HEK293 (cell line): ENCODE data around the gene PIP4K2A.

Experiments
- GLI4 ChIP-seq: fragments of 450-650 bp; formaldehyde crosslinking; IDR thresholded peaks from 2 replicates; pipeline ENCODE4 v1.5.1; 2016; ENCODE audit warnings: missing biosample characterization, missing genetic modification characterization
- HOXD13 ChIP-seq: sonication (generic); formaldehyde crosslinking; IDR thresholded peaks from 2 replicates; pipeline ENCODE4 v1.8.0; 2022; ENCODE audit warnings: missing genetic modification reagents, borderline replicate concordance
- REST ChIP-seq: fragments of 450-650 bp; formaldehyde crosslinking; IDR thresholded peaks from 2 replicates; pipeline ENCODE4 v1.5.1; 2016; ENCODE audit warnings: missing biosample characterization, missing genetic modification characterization
- SETDB1 ChIP-seq: IDR thresholded peaks from one replicate; pipeline ENCODE4 v1.6.1; 2017; ENCODE audit warnings: mild to moderate bottlenecking, low read length, moderate library complexity, mixed read lengths; ENCODE audit not compliant: insufficient read length
- SP3 ChIP-seq: fragments of 450-650 bp; formaldehyde crosslinking; IDR thresholded peaks from 2 replicates; pipeline ENCODE4 v1.5.1; 2016; ENCODE audit warnings: missing biosample characterization, missing genetic modification characterization
- TRIM28 ChIP-seq: IDR thresholded peaks from 2 replicates; pipeline ENCODE4 v1.6.1; 2011; ENCODE audit warnings: low read length, control low read depth, borderline replicate concordance
- WT1 ChIP-seq: fragments of 450-650 bp; formaldehyde crosslinking; IDR thresholded peaks from 2 replicates; pipeline ENCODE4 v1.5.1; 2016; ENCODE audit warnings: missing biosample characterization, missing genetic modification characterization
- YY2 ChIP-seq: fragments of 450-650 bp; formaldehyde crosslinking; IDR thresholded peaks from 2 replicates; pipeline ENCODE4 v1.5.1; 2016; ENCODE audit warnings: missing biosample characterization, missing genetic modification characterization
- ZBTB48 ChIP-seq: fragments of 450-650 bp; formaldehyde crosslinking; IDR thresholded peaks from 2 replicates; pipeline ENCODE4 v1.5.1; 2016; ENCODE audit warnings: missing biosample characterization, missing genetic modification characterization
- ZBTB8A ChIP-seq: fragments of 450-650 bp; formaldehyde crosslinking; IDR thresholded peaks from 2 replicates; pipeline ENCODE4 v1.5.1; 2016; ENCODE audit warnings: missing biosample characterization, missing genetic modification characterization
- ZNF274 ChIP-seq, 2 experiments: fragments of 200-500 bp in 1 of 2; fragments of 450-650 bp in 1 of 2; sonication (Bioruptor generic) in 1 of 2; formaldehyde crosslinking in 1 of 2; IDR thresholded peaks; 2 replicates each; pipeline versions ENCODE4 v1.5.1 to v1.6.1; 2014 to 2016; ENCODE audit warnings: borderline replicate concordance in 1 of 2, inconsistent platforms in 1 of 2, low read length in 1 of 2, missing biosample characterization in 1 of 2, missing genetic modification characterization in 1 of 2
- ZNF341 ChIP-seq: fragments of 450-650 bp; formaldehyde crosslinking; IDR thresholded peaks from 2 replicates; pipeline ENCODE4; 2016; ENCODE audit warnings: low read depth, missing biosample characterization, missing genetic modification characterization
- ZNF660 ChIP-seq: fragments of 450-650 bp; IDR thresholded peaks from 2 replicates; pipeline ENCODE4 v1.5.1; 2018; ENCODE audit warnings: missing biosample characterization, mild to moderate bottlenecking, missing genetic modification characterization
- ZNF704 ChIP-seq: fragments of 450-650 bp; formaldehyde crosslinking; IDR thresholded peaks from 2 replicates; pipeline ENCODE4 v1.5.1; 2016; ENCODE audit warnings: missing biosample characterization, missing genetic modification characterization
- ZNF777 ChIP-seq: fragments of 450-650 bp; formaldehyde crosslinking; IDR thresholded peaks from 2 replicates; pipeline ENCODE4 v1.5.1; 2017; ENCODE audit warnings: missing biosample characterization, missing genetic modification characterization, borderline replicate concordance
- TF ChIP-seq, protein P1 (sequence below): fragments of 450-650 bp; formaldehyde crosslinking; IDR thresholded peaks from 2 replicates; pipeline ENCODE4 v1.5.1; 2016; ENCODE audit warnings: missing biosample characterization, missing genetic modification characterization
- TF ChIP-seq, protein P2 (sequence below): fragments of 450-650 bp; formaldehyde crosslinking; IDR thresholded peaks from 2 replicates; pipeline ENCODE4 v1.5.1; 2016; ENCODE audit warnings: missing biosample characterization, missing genetic modification characterization
- TF ChIP-seq, protein P3 (sequence below): fragments of 450-650 bp; formaldehyde crosslinking; IDR thresholded peaks from 2 replicates; pipeline ENCODE4 v1.5.1; 2016; ENCODE audit warnings: missing biosample characterization, missing genetic modification characterization
- TF ChIP-seq, protein P4 (sequence below): fragments of 450-650 bp; formaldehyde crosslinking; IDR thresholded peaks from 2 replicates; pipeline ENCODE4 v1.5.1; 2017; ENCODE audit warnings: missing biosample characterization, missing genetic modification characterization
- TF ChIP-seq, protein P5 (sequence below): fragments of 450-650 bp; formaldehyde crosslinking; IDR thresholded peaks from 2 replicates; pipeline ENCODE4 v1.5.1; 2016; ENCODE audit warnings: missing biosample characterization, missing genetic modification characterization
- TF ChIP-seq, protein P6 (sequence below): fragments of 450-650 bp; formaldehyde crosslinking; IDR thresholded peaks from 2 replicates; pipeline ENCODE4 v1.5.1; 2016; ENCODE audit warnings: missing biosample characterization, missing genetic modification characterization, borderline replicate concordance

PIP4K2A gene

GRCh38 chr10:22615819-22616499 is 98.4 kb downstream of the PIP4K2A start (continued):
- TF ChIP-seq, protein P1, sequence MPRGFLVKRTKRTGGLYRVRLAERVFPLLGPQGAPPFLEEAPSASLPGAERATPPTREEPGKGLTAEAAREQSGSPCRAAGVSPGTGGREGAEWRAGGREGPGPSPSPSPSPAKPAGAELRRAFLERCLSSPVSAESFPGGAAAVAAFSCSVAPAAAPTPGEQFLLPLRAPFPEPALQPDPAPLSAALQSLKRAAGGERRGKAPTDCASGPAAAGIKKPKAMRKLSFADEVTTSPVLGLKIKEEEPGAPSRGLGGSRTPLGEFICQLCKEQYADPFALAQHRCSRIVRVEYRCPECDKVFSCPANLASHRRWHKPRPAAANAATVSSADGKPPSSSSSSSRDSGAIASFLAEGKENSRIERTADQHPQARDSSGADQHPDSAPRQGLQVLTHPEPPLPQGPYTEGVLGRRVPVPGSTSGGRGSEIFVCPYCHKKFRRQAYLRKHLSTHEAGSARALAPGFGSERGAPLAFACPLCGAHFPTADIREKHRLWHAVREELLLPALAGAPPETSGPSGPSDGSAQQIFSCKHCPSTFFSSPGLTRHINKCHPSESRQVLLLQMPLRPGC (tag by site-specific recombination), result 0 out of 2 replicates have a peak, but pooled peaks have one; percentile 11
- TF ChIP-seq ZNF660 (tag by site-specific recombination), result peak; percentile 47; the same call in 1 of the 2 replicates
- TF ChIP-seq TRIM28, result peak; percentile 51; the same call in 1 of the 2 replicates
- peak; percentile 26 for TF ChIP-seq SETDB1
- TF ChIP-seq, protein P2, sequence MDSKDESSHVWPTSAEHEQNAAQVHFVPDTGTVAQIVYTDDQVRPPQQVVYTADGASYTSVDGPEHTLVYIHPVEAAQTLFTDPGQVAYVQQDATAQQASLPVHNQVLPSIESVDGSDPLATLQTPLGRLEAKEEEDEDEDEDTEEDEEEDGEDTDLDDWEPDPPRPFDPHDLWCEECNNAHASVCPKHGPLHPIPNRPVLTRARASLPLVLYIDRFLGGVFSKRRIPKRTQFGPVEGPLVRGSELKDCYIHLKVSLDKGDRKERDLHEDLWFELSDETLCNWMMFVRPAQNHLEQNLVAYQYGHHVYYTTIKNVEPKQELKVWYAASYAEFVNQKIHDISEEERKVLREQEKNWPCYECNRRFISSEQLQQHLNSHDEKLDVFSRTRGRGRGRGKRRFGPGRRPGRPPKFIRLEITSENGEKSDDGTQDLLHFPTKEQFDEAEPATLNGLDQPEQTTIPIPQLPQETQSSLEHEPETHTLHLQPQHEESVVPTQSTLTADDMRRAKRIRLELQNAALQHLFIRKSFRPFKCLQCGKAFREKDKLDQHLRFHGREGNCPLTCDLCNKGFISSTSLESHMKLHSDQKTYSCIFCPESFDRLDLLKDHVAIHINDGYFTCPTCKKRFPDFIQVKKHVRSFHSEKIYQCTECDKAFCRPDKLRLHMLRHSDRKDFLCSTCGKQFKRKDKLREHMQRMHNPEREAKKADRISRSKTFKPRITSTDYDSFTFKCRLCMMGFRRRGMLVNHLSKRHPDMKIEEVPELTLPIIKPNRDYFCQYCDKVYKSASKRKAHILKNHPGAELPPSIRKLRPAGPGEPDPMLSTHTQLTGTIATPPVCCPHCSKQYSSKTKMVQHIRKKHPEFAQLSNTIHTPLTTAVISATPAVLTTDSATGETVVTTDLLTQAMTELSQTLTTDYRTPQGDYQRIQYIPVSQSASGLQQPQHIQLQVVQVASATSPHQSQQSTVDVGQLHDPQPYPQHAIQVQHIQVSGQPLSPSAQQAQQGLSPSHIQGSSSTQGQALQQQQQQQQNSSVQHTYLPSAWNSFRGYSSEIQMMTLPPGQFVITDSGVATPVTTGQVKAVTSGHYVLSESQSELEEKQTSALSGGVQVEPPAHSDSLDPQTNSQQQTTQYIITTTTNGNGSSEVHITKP (tag by site-specific recombination), result peak; percentile 91
- no peak for TF ChIP-seq REST (tag by site-specific recombination)
- TF ChIP-seq YY2 (tag by site-specific recombination), result 0 out of 2 replicates have a peak, but pooled peaks have one; percentile 18
- peak; percentile 29; the same call in 1 of the 2 replicates for TF ChIP-seq SP3 (tag by site-specific recombination)
- TF ChIP-seq ZNF341, result peak; percentile 37; the same call in 1 of the 2 replicates
- no peak for TF ChIP-seq HOXD13 (CRISPR knock-in tag)
- no peak for TF ChIP-seq ZNF274 (IDR thresholded peaks at IDR 0.05; ENCODE audit: low read length)
- TF ChIP-seq ZNF274 (tag by site-specific recombination; IDR thresholded peaks at IDR 0.05; ENCODE audit: borderline replicate concordance), result no peak
- peak; percentile 62 for TF ChIP-seq ZBTB48
- TF ChIP-seq, protein P3, sequence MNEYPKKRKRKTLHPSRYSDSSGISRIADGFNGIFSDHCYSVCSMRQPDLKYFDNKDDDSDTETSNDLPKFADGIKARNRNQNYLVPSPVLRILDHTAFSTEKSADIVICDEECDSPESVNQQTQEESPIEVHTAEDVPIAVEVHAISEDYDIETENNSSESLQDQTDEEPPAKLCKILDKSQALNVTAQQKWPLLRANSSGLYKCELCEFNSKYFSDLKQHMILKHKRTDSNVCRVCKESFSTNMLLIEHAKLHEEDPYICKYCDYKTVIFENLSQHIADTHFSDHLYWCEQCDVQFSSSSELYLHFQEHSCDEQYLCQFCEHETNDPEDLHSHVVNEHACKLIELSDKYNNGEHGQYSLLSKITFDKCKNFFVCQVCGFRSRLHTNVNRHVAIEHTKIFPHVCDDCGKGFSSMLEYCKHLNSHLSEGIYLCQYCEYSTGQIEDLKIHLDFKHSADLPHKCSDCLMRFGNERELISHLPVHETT (tag by site-specific recombination), result 0 out of 2 replicates have a peak, but pooled peaks have one; percentile 36
- TF ChIP-seq, protein P4, sequence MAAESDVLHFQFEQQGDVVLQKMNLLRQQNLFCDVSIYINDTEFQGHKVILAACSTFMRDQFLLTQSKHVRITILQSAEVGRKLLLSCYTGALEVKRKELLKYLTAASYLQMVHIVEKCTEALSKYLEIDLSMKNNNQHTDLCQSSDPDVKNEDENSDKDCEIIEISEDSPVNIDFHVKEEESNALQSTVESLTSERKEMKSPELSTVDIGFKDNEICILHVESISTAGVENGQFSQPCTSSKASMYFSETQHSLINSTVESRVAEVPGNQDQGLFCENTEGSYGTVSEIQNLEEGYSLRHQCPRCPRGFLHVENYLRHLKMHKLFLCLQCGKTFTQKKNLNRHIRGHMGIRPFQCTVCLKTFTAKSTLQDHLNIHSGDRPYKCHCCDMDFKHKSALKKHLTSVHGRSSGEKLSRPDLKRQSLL (tag by site-specific recombination), result no peak
- TF ChIP-seq GLI4 (tag by site-specific recombination), result no peak
- TF ChIP-seq WT1 (tag by site-specific recombination), result peak; percentile 32; the same call in 1 of the 2 replicates
- TF ChIP-seq ZNF704 (tag by site-specific recombination), result no peak
- no peak for TF ChIP-seq ZNF777 (tag by site-specific recombination)
- TF ChIP-seq ZBTB8A (tag by site-specific recombination), result no peak
- TF ChIP-seq, protein P5, sequence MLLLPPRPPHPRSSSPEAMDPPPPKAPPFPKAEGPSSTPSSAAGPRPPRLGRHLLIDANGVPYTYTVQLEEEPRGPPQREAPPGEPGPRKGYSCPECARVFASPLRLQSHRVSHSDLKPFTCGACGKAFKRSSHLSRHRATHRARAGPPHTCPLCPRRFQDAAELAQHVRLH (tag by site-specific recombination), result peak; percentile 97
- TF ChIP-seq, protein P6, sequence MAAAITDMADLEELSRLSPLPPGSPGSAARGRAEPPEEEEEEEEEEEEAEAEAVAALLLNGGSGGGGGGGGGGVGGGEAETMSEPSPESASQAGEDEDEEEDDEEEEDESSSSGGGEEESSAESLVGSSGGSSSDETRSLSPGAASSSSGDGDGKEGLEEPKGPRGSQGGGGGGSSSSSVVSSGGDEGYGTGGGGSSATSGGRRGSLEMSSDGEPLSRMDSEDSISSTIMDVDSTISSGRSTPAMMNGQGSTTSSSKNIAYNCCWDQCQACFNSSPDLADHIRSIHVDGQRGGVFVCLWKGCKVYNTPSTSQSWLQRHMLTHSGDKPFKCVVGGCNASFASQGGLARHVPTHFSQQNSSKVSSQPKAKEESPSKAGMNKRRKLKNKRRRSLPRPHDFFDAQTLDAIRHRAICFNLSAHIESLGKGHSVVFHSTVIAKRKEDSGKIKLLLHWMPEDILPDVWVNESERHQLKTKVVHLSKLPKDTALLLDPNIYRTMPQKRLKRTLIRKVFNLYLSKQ (tag by site-specific recombination), result no peak
